GM19238 (cell line): ENCODE measurements around the gene ELP6.
"Not testable (repeated sequence)": the region's sequence is repeated elsewhere in the genome, so short reads cannot be mapped to it uniquely, and the experiment has no call there.

Experiments used
- DNase-seq: peaks from one replicate; pipeline ENCODE4 v3.0.0; 2011; ENCODE audit warnings: low spot score; ENCODE audit not compliant: insufficient read length

The ELP6 gene

DNA sequence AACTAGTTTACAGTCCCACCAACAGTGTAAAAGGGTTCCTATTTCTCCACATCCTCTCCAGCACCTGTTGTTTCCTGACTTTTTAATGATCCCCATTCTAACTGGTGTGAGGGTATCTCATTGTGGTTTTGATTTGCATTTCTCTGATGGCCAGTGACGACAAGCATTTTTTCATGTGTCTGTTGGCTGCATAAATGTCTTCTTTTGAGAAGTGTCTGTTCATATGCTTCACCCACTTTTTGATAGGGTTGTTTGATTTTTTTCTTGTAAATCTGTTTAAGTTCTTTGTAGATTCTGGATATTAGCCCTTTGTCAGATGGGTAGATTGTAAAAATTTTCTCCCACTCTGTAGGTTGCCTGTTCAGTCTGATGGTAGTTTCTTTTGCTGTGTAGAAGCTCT, 45.2 kb downstream of the ELP6 start:
- DNase-seq = not testable (repeated sequence)

- no peak for DNase-seq
Measured at GRCh38 chr3:47464588-47464987, 48.9 kb downstream of the ELP6 start.

DNA sequence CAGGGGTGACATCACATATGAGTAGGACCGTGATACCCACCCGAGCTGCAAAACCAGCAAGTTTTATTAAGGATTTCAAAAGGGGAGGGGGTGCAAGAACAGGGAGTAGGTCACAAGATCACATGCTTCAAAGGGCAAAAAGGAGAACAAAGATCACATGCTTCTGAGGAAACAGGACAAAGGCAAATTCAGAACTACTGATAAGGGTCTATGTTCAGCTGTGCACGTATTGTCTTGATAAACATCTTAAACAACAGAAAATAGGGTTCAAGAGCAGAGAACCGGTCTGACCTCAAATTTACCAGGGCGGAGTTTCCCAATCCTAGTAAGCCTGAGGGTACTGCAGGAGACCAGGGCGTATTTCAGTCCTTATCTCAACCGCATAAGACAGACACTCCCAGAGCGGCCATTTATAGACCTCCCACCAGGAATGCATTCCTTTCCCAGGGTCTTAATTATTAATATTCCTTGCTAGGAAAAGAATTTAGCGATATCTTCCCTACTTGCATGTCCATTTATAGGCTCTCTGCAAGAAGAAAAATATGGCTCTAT, 53.9 kb downstream of the ELP6 start:
- DNase-seq = not testable (repeated sequence)

GRCh38 chr3:47456984-47457383, 56.5 kb downstream of the ELP6 start:
- DNase-seq = no peak

GRCh38 chr3:47455806-47456452, 57.6 kb downstream of the ELP6 start:
- DNase-seq = no peak

- no peak for DNase-seq
Measured at GRCh38 chr3:47452453-47453215, 60.9 kb downstream of the ELP6 start.
